ENCODE measurements around the gene CTDSP2. TPM values are rescaled to one million over a fixed set of nuclear protein-coding genes. Genes with fewer than 3 reads are reported as not detected.
"Not testable (repeated sequence)": the region's sequence is repeated elsewhere in the genome, so short reads cannot be mapped to it uniquely, and the experiment has no call there.

CTDSP2 gene
- total and polyA plus RNA-seq, 7 donors: 85.3 to 183 (median 122) TPM

DNA sequence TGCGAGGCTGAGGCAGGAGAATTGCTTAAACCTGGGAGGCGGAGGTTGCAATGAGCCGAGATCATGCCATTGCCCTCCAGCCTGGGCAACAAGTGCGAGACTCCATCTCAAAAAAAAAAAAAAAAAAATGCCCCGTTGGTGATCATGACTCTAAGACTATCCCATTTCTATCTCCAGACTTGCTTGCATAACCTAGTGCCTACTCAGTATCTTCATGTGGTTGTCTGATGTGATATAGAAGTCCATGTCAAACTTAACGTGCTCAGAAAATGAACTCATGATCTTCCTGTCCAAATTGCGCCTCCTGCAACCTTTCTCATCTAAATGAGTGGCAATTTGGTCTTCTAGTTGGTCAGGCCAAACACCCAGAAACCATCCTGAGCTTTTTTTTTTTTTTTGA, 68.6 kb downstream of the CTDSP2 start:
- 94% methylated on average over 7 of the region's 7 CpGs for WGBS, 2 donors
- H3K27ac ChIP-seq: no peak overlapping the region
- H3K9me3 ChIP-seq: no peaks in the 10 kb centered on the region
- no peaks in the 10 kb centered on the region for H3K27me3 ChIP-seq
- TF ChIP-seq POLR2A (IDR thresholded peaks at IDR 0.05) (no peak), CTCF (IDR thresholded peaks at IDR 0.05) (no peak), POLR2AphosphoS5 (IDR thresholded peaks at IDR 0.05) (no peak), EP300 (IDR thresholded peaks at IDR 0.05) (no peak)
- intact Hi-C loops (cut with DNase I): no loop called here
- DNase-seq: no peak
- H3K4me1 ChIP-seq: peaks cover 0 to 14% (median 11%) of the 10 kb centered on the region in 4 donors
- H3K4me3 ChIP-seq: no peak overlapping the region
- peaks cover 0 to 12% (median 0%) of the 10 kb centered on the region in 4 donors for H3K36me3 ChIP-seq

- H3K27ac ChIP-seq: no peak overlapping the region
- 93 to 94% methylated on average over 7 of the region's 7 CpGs for WGBS, 2 donors
- peaks cover 0 to 12% (median 0%) of the 10 kb centered on the region in 4 donors for H3K36me3 ChIP-seq
- peaks cover 0 to 14% (median 10%) of the 10 kb centered on the region in 4 donors for H3K4me1 ChIP-seq
- no peak overlapping the region for H3K4me3 ChIP-seq
- no peaks in the 10 kb centered on the region for H3K9me3 ChIP-seq
- no peaks in the 10 kb centered on the region for H3K27me3 ChIP-seq
- intact Hi-C loops (cut with DNase I): no loop called here
- no peak for DNase-seq
- TF ChIP-seq POLR2A (IDR thresholded peaks at IDR 0.05): no peak
- no peak for TF ChIP-seq CTCF (IDR thresholded peaks at IDR 0.05)
- no peak for TF ChIP-seq POLR2AphosphoS5 (IDR thresholded peaks at IDR 0.05)
- no peak for TF ChIP-seq EP300 (IDR thresholded peaks at IDR 0.05)
Observed at GRCh38 chr12:57777367-57777766, 69.2 kb downstream of the CTDSP2 start.

- 89 to 94% methylated on average over 2 of the region's 2 CpGs for WGBS, 2 donors
- no peaks in the 10 kb centered on the region for H3K9me3 ChIP-seq
- no peak for DNase-seq
- no peak for TF ChIP-seq CTCF (IDR thresholded peaks at IDR 0.05)
- TF ChIP-seq EP300 (IDR thresholded peaks at IDR 0.05): no peak
- TF ChIP-seq POLR2AphosphoS5 (IDR thresholded peaks at IDR 0.05): no peak
- TF ChIP-seq POLR2A (IDR thresholded peaks at IDR 0.05): no peak
- no peak overlapping the region for H3K4me3 ChIP-seq
- H3K36me3 ChIP-seq: peaks cover 0 to 12% (median 0%) of the 10 kb centered on the region in 4 donors
- intact Hi-C loops (cut with DNase I): no loop called here
- H3K27me3 ChIP-seq: no peaks in the 10 kb centered on the region
- H3K4me1 ChIP-seq: peaks cover 0 to 15% (median 13%) of the 10 kb centered on the region in 4 donors
- H3K27ac ChIP-seq: no peak overlapping the region
Observed at GRCh38 chr12:57776247-57776587, 70.3 kb downstream of the CTDSP2 start.

GRCh38 chr12:57775563-57776246, 70.8 kb downstream of the CTDSP2 start:
- no peaks in the 10 kb centered on the region for H3K27me3 ChIP-seq
- intact Hi-C loops (cut with DNase I): no loop called here
- H3K36me3 ChIP-seq: peaks cover 0 to 12% (median 0%) of the 10 kb centered on the region in 4 donors
- DNase-seq: no peak
- 83 to 87% methylated on average over 4 of the region's 4 CpGs for WGBS, 2 donors
- peaks cover 0 to 20% (median 17%) of the 10 kb centered on the region in 4 donors for H3K4me1 ChIP-seq
- no peak overlapping the region for H3K4me3 ChIP-seq
- H3K9me3 ChIP-seq: no peaks in the 10 kb centered on the region
- TF ChIP-seq POLR2A (IDR thresholded peaks at IDR 0.05): no peak
- no peak overlapping the region for H3K27ac ChIP-seq

DNA sequence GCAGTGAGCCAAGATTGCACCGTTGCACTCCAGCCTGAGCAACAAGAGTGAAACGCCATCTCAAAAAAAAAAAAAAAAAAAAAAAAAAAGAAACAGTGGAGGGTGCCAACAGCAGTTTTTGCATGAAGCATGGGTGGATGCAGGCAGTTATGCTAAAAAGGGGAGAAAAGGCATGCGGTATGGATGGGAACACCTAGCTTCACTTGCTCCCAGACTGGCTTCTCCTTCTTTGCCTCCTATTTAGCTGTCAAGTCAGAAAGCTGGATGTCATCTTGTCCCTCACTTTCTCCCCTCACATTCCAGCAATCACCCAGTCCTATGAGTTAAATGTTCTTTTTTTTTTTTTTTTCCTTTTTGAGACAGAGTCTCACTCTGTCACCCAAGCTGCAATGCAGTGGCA, 71.5 kb downstream of the CTDSP2 start:
- Histone ChIP-seq H3K4me3 (no peak overlapping the region), H3K4me1 (peaks cover 0 to 20% (median 17%) of the 10 kb centered on the region in 4 donors), H3K27me3 (no peaks in the 10 kb centered on the region), H3K36me3 (peaks cover 0 to 18% (median 0%) of the 10 kb centered on the region in 4 donors), H3K9me3 (no peaks in the 10 kb centered on the region), H3K27ac (no peak overlapping the region)
- 93 to 94% methylated on average over 3 of the region's 3 CpGs for WGBS, 2 donors
- no peak for DNase-seq
- intact Hi-C loops (cut with DNase I): no loop called here
- TF ChIP-seq POLR2A (IDR thresholded peaks at IDR 0.05) (no peak), CTCF (IDR thresholded peaks at IDR 0.05) (no peak), POLR2AphosphoS5 (IDR thresholded peaks at IDR 0.05) (no peak)

- H3K9me3 ChIP-seq; DNase-seq; H3K4me3 ChIP-seq; H3K27ac ChIP-seq; intact Hi-C loops (cut with DNase I); H3K27me3 ChIP-seq: not testable (repeated sequence)
- Histone ChIP-seq H3K4me1 (peaks cover 0 to 20% (median 17%) of the 10 kb centered on the region in 4 donors), H3K36me3 (peaks cover 0 to 22% (median 0%) of the 10 kb centered on the region in 4 donors)
- 91 to 95% methylated on average over 11 of the region's 11 CpGs for WGBS, 2 donors
Observed at GRCh38 chr12:57774634-57775033, 71.9 kb downstream of the CTDSP2 start.

Measured in sigmoid colon (tissue), 7 donors.